Measurements from ENCODE around the gene RPTOR. TPM values are rescaled to one million over a fixed set of nuclear protein-coding genes. Genes with fewer than 3 reads are reported as not detected.

RPTOR gene
- total and polyA plus RNA-seq, 2 donors (not counting 3 experiments of a cell fraction or from before 2014, with no cell fraction given), result 10.7 to 41.8 TPM

DNA sequence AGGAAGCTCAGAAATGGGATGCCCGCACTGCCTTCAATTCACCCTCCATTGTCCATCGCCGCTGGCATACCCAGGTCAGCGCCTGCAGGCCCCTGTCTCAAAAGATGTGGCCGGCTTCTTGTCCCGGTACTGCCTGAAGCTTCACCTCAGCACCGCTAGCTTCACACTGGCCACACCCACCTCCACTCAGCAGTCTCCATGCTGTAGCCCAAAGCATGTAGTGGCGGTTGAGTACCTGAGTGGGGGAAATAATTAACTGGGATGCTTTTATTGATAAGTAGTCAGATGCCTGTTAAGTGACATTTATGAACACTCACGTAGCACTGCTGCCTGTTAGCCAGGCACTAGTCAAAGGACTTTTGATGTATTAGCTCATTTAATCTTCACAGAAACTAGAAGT is 143.2 kb downstream of the RPTOR start:
- dilution Hi-C loops (cut with MboI; ENCODE audit: extremely low pct_ligation_motif_present, low sequenced_read_pairs), result no loop called here
- no TSS peak for BruUV-seq (replicated peaks)

More for the DNA sequence above, 143.2 kb downstream of the RPTOR start:
- DNase-seq (ENCODE audit: low read depth, low spot score) (no peak), FAIRE-seq (no peak)
- no peak overlapping the region for H3K4me3 ChIP-seq (replicated peaks in 1 of 3; ENCODE audit: insufficient read depth in 1 of 3, low read depth in 1 of 3, low read length in 3 of 3)
- ChIA-PET POLR2A (no interaction called here), CTCF (no interaction called here)
- H3K9me1 ChIP-seq (replicated peaks; ENCODE audit: control insufficient read depth, extremely low read depth, insufficient read depth, low read length), result no peaks in the 10 kb centered on the region
- H3K4me2 ChIP-seq (ENCODE audit: insufficient read depth, low read length), result no peak overlapping the region
- peaks cover 2% of the 10 kb centered on the region for H3K79me2 ChIP-seq (ENCODE audit: control insufficient read depth, insufficient read depth, low read length)
- H4K20me1 ChIP-seq (replicated peaks; ENCODE audit: control insufficient read depth, extremely low read depth, insufficient read depth, low read length), result no peaks in the 10 kb centered on the region
- TF ChIP-seq GATA2 (IDR thresholded peaks at IDR 0.05; ENCODE audit: insufficient read depth, insufficient read length, low read depth, low read length) (no peak), MAX (IDR thresholded peaks at IDR 0.05; ENCODE audit: insufficient read depth, insufficient read length) (no peak), JUN (IDR thresholded peaks at IDR 0.05; ENCODE audit: borderline replicate concordance, insufficient read depth, insufficient read length, low read depth) (no peak), POLR2AphosphoS5 (IDR thresholded peaks at IDR 0.05; ENCODE audit: insufficient read depth, low read depth, low read length) (no peak), EZH2 (IDR thresholded peaks at IDR 0.05; ENCODE audit: borderline replicate concordance, low read depth, low read length, severe bottlenecking) (no peak), MYC (IDR thresholded peaks at IDR 0.05; ENCODE audit: low read depth, low read length) (no peak), FOS (IDR thresholded peaks at IDR 0.05; ENCODE audit: borderline replicate concordance, insufficient read depth, low read length) (no peak), POLR2A (IDR thresholded peaks at IDR 0.05; ENCODE audit: low read depth, low read length) (no peak), CTCF (IDR thresholded peaks at IDR 0.05; ENCODE audit: extremely low read depth in 1 of 2, insufficient read depth in 1 of 2, low read depth in 1 of 2, low read length in 2 of 2) (no peak)
- no peak overlapping the region for H2AFZ ChIP-seq (ENCODE audit: low read depth, low read length)
- H3K27ac ChIP-seq (ENCODE audit: insufficient read depth, low read depth, low read length), result no peak overlapping the region
- intact Hi-C loops (cut with micrococcal nuclease), result no loop called here
- H3K27me3 ChIP-seq (ENCODE audit: control insufficient read depth in 2 of 2, insufficient read depth in 2 of 2, low read length in 2 of 2), result no peaks in the 10 kb centered on the region
- H3K4me1 ChIP-seq (ENCODE audit: control insufficient read depth, extremely low read depth, insufficient read depth, low read length), result no peaks in the 10 kb centered on the region
- H3K9me3 ChIP-seq (replicated peaks; ENCODE audit: control insufficient read depth, insufficient read depth, low read length), result no peaks in the 10 kb centered on the region
- no peaks in the 10 kb centered on the region for H3K36me3 ChIP-seq (ENCODE audit: control insufficient read depth in 2 of 2, extremely low read depth in 1 of 2, insufficient read depth in 2 of 2, low read length in 2 of 2)
- no peak overlapping the region for H3K9ac ChIP-seq (replicated peaks; ENCODE audit: extremely low read depth, insufficient read depth, low read length)

All from endothelial cell of umbilical vein (primary cell).